ENCODE data around the gene ST3GAL6.

ST3GAL6 gene

DNA sequence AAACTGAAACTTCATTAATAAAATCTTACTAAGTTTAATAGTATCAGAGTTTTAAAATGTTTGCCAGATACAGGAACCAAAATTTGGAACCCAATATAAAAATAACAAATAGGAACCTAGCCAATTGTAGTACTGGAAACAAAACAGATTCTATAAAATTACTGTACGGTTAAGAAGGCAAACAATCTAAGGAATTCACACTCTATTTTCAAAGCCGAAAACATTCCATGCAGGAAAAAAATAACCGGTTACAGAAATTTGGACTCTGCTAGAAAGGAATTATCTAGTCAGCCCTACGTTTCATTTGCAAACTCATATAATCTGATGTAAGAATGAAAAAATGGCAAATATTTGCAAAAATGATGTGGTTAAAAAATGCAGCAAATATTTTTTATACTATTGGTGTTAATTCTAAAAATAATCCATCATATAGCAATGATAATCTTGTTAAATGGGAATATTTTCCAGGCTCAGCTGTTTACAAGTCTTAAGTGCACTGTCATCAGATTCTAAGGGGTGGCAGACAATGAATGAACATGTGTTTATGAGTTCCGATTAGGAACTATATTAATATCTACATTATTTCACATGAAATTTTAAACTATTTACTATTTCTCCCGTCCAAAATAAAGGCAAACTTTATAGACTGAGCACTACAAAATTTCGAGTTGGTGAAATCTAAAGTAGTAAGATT lies 80.3 kb downstream of the ST3GAL6 start:
- H3K4me3 ChIP-seq (ENCODE audit: low read depth, low read length), result no peak overlapping the region

All from iPS-11a (cell line).